ENCODE results near the gene TTC1.

GRCh38 chr5:160090059-160090458 is 81.1 kb downstream of the TTC1 start:
- TF ChIP-seq CTCF (IDR thresholded peaks at IDR 0.05; ENCODE audit: low read depth, low read length) (no peak), EZH2phosphoT487 (IDR thresholded peaks at IDR 0.05; ENCODE audit: low read depth) (no peak)
